GM12873 (cell line): Measurements from ENCODE around the gene FAF1.

ENCODE experiments used
- TF ChIP-seq, protein P1 (sequence below): IDR thresholded peaks from 2 replicates; pipeline ENCODE4 v1.5.1; 2012; ENCODE audit warnings: low read depth, mild to moderate bottlenecking, moderate library complexity, low read length, control low read depth; ENCODE audit not compliant: insufficient read depth; ENCODE audit errors: missing control alignments

FAF1 gene

DNA sequence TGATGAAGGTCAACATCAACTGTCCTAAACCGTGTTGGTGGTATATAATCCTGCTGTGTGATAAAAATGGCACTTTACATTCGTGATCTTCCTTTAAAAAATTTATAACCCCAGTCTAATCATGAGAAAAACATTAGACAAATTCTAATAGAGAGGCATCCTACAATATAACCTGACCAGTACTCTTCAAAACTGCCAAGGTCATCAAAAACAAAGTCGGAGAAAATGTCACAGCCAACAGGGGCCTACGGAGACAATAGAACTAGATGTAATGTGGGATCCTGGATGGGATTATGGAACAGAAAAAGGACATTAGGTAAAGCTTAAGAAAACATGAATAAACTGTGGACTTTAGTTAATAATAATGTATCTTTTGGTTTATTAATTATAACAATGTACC is 34.9 kb upstream of the FAF1 start:
- TF ChIP-seq, protein P1, sequence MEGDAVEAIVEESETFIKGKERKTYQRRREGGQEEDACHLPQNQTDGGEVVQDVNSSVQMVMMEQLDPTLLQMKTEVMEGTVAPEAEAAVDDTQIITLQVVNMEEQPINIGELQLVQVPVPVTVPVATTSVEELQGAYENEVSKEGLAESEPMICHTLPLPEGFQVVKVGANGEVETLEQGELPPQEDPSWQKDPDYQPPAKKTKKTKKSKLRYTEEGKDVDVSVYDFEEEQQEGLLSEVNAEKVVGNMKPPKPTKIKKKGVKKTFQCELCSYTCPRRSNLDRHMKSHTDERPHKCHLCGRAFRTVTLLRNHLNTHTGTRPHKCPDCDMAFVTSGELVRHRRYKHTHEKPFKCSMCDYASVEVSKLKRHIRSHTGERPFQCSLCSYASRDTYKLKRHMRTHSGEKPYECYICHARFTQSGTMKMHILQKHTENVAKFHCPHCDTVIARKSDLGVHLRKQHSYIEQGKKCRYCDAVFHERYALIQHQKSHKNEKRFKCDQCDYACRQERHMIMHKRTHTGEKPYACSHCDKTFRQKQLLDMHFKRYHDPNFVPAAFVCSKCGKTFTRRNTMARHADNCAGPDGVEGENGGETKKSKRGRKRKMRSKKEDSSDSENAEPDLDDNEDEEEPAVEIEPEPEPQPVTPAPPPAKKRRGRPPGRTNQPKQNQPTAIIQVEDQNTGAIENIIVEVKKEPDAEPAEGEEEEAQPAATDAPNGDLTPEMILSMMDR, result no peak

DNA sequence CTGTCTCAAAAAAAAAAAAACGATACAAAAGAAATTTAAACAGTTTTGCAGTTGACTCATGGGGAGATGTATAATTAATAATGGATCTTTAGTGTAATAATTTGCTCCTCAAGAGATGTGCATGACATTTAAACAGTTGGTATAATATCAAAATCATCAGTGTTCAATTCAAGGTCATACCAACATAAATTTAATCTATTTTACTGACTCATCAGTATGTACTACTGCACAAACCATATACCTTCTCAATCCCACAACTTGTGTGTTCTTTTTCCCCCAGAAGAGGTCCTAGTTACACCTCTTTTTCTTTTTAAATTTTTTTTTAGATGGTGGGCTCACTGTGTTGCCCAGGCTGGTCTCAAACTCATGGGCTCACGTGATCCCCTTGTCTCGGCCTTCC is 33.6 kb upstream of the FAF1 start:
- TF ChIP-seq, protein P1, result no peak

- TF ChIP-seq, protein P1, result no peak
These were observed 32.7 kb upstream of the FAF1 start for GRCh38 chr1:50992532-50993318.

DNA sequence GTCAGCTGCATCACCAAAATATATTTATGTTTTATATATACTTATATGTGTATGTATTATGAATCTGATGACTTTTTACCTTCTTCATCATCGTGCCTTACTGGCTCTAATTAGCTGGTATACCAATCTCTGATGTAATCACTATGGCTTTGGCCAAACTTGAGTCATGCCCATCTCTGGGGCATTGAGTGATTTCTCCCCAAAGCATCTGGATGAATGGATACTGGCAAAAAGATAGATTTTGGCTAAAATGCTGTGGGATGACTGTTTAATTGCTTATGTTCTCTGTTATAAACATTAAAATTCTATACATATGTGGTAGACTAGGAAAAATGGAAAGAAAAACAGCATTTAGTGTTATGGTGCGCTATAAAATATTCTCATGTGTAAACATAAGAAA is 29.6 kb upstream of the FAF1 start:
- TF ChIP-seq, protein P1, result no peak

GRCh38 chr1:50986653-50987052 is 26.6 kb upstream of the FAF1 start:
- TF ChIP-seq, protein P1, result no peak

- TF ChIP-seq, protein P1, result no peak
These were observed 25.0 kb upstream of the FAF1 start for GRCh38 chr1:50985094-50985493.

- TF ChIP-seq, protein P1, result no peak
These were observed 23.2 kb upstream of the FAF1 start for GRCh38 chr1:50983219-50983802.
